Breast epithelium (tissue), 4 donors: ENCODE results near the gene RYR3. TPM values are rescaled to one million over a fixed set of nuclear protein-coding genes. Genes with fewer than 3 reads are reported as not detected.

ENCODE experiments used
- DNase-seq, 2 donors: peaks; one replicate each; pipeline ENCODE4 v3.0.0-alpha.2; 2019; ENCODE audit warnings: low spot score in 2 of 2
- H3K27ac ChIP-seq, 2 donors: fragments of 200-600 bp; sonication (generic) in 1 of 2; one replicate each; pipeline ENCODE4 v1.5.1; 2016 to 2019; ENCODE audit warnings: mild to moderate bottlenecking in 1 of 2
- H3K27me3 ChIP-seq, 2 donors: fragments of 200-600 bp; sonication (generic) in 1 of 2; one replicate each; pipeline versions ENCODE4 v1.5.1 to v1.6.0; 2017 to 2019; ENCODE audit warnings: control low read depth in 1 of 2, mild to moderate bottlenecking in 1 of 2
- H3K36me3 ChIP-seq: fragments of 200-600 bp; one replicate; pipeline ENCODE4 v1.5.1; 2019
- H3K4me1 ChIP-seq, 2 donors: fragments of 200-600 bp; sonication (generic); one replicate each; pipeline ENCODE4 v1.5.1; 2016 to 2019; ENCODE audit warnings: control low read depth in 1 of 2
- H3K4me3 ChIP-seq, 3 donors: fragments of 200-600 bp; sonication (generic); 1 replicate in 2 of 3; 2 replicates in 1 of 3; pipeline ENCODE4 v1.5.1; 2016 to 2019; ENCODE audit warnings: mild to moderate bottlenecking in 3 of 3, moderate library complexity in 2 of 3
- H3K9me3 ChIP-seq, 2 donors: fragments of 200-600 bp; sonication (generic) in 1 of 2; one replicate each; pipeline ENCODE4 v1.5.1; 2016 to 2019; ENCODE audit warnings: control low read depth in 1 of 2
- CTCF ChIP-seq, 3 donors: fragments of 450-650 bp; IDR thresholded peaks; one replicate each; pipeline ENCODE4 v1.5.1; 2016 to 2017; ENCODE audit warnings: antibody characterized with exemption in 3 of 3, mild to moderate bottlenecking in 3 of 3, moderate library complexity in 3 of 3
- POLR2A ChIP-seq: fragments of 450-650 bp; IDR thresholded peaks from one replicate; pipeline ENCODE4 v1.6.1; 2016; ENCODE audit warnings: antibody characterized with exemption, mild to moderate bottlenecking, moderate library complexity
- POLR2AphosphoS5 ChIP-seq, 3 donors: sonication (generic); formaldehyde crosslinking; IDR thresholded peaks; one replicate each; pipeline ENCODE4 v1.6.1; 2017; ENCODE audit warnings: antibody characterized with exemption in 3 of 3
- intact Hi-C: fragments of 100-400 bp; cut with DNase I; formaldehyde crosslinking; loops from one replicate; pipeline ENCODE4 v1.15.1; 2023; ENCODE audit warnings: low total_unique reads
- total RNA-seq, 3 donors: library from RNA; depleted of rRNA; stranded (reverse); fragments of >200 nt; gene quantifications; one replicate each; pipeline ENCODE4 v1.1.0, GENCODE V29; 2016

The RYR3 gene
- total RNA-seq, 3 donors from 2014 or later, result 1.8 to 4.2 (median 2.6) TPM

- H3K4me1 ChIP-seq, result no peaks in the 10 kb centered on the region
- H3K4me3 ChIP-seq, result no peak overlapping the region
- TF ChIP-seq POLR2AphosphoS5 (IDR thresholded peaks at IDR 0.05), result no peak
- TF ChIP-seq POLR2A, result no peak
- no peak for TF ChIP-seq CTCF (IDR thresholded peaks at IDR 0.05)
- H3K36me3 ChIP-seq, result no peaks in the 10 kb centered on the region
- intact Hi-C loops, result no loop called here
- H3K27ac ChIP-seq, result no peak overlapping the region
- H3K27me3 ChIP-seq, result no peaks in the 10 kb centered on the region
- H3K9me3 ChIP-seq, result no peaks in the 10 kb centered on the region
- DNase-seq, result no peak
Measured at GRCh38 chr15:33677238-33677830, 366.6 kb downstream of the RYR3 start.

- Histone ChIP-seq H3K27me3 (no peaks in the 10 kb centered on the region), H3K4me1 (no peaks in the 10 kb centered on the region), H3K27ac (no peak overlapping the region), H3K36me3 (no peaks in the 10 kb centered on the region), H3K9me3 (no peaks in the 10 kb centered on the region), H3K4me3 (no peak overlapping the region)
- intact Hi-C loops, result no loop called here
- TF ChIP-seq CTCF (IDR thresholded peaks at IDR 0.05) (no peak), POLR2AphosphoS5 (IDR thresholded peaks at IDR 0.05) (no peak), POLR2A (no peak)
- no peak for DNase-seq
Measured at GRCh38 chr15:33678176-33678575, 367.4 kb downstream of the RYR3 start.

DNA sequence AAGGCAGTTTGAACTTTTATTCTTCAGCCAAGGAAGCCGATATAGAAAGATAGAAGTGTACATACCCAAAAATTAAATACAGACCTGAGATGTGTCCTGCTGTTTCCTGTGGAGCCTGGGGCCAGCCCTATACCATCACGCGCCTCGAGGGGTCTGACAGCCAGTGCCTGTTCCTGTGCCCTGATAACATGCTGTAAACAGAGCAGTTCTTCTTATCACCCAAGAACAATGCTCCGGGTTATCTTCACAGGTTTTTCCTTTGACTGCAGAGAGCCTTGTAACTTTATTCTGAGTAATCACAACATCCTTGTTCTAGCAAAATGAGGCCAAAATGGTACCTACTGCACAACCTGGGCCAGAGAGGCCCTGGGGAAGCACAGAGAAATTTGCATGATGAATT, 367.8 kb downstream of the RYR3 start:
- H3K4me3 ChIP-seq, result no peak overlapping the region
- H3K27me3 ChIP-seq, result no peaks in the 10 kb centered on the region
- intact Hi-C loops, result no loop called here
- H3K4me1 ChIP-seq, result no peaks in the 10 kb centered on the region
- H3K36me3 ChIP-seq, result no peaks in the 10 kb centered on the region
- no peak for TF ChIP-seq POLR2AphosphoS5 (IDR thresholded peaks at IDR 0.05)
- no peak for TF ChIP-seq CTCF (IDR thresholded peaks at IDR 0.05)
- TF ChIP-seq POLR2A, result no peak
- no peaks in the 10 kb centered on the region for H3K9me3 ChIP-seq
- DNase-seq, result no peak
- H3K27ac ChIP-seq, result no peak overlapping the region

DNA sequence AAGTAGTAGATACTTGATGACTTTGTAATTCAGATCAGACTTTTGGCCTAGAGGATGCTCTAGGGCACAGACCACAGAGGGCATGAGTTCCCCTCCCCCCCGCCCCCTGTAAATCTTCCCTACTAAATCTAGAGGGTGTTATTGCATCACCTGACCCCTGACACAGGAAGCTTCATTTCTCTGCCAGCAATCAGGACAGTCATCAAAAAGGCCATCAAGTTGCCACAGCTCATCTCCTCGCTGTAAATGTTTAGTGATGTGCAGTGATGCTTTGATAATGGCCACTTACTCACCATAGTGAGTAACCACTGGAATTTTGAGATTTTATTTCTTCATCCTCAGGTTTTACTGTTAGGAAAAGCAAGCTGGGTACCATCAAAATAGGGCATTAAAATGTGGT, 368.3 kb downstream of the RYR3 start:
- no peak for DNase-seq
- intact Hi-C loops, result no loop called here

DNA sequence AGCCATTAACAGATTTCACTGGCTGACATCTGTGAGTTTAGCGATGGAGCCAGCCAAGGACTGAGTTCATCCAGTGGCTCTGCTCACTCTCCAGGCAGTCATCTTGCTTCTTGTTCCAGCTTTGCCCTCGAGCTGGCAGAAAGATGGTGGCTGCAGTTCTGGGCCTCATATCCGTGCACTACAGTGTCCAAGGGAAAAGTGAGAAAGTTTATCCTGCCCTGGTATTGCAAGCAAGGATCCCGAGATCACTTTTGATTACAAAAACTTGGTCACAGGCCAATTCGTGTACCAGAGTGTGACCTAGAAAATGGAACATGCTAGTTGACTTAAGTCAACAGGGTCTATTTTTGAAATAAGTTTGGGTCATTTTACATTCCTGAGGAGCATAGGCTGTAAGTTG, 369.6 kb downstream of the RYR3 start:
- H3K4me3 ChIP-seq, result no peak overlapping the region
- intact Hi-C loops, result no loop called here
- no peak for DNase-seq
- H3K4me1 ChIP-seq, result no peaks in the 10 kb centered on the region
- H3K9me3 ChIP-seq, result no peaks in the 10 kb centered on the region
- H3K27ac ChIP-seq, result no peak overlapping the region
- no peak for TF ChIP-seq POLR2A
- TF ChIP-seq CTCF (IDR thresholded peaks at IDR 0.05), result no peak
- TF ChIP-seq POLR2AphosphoS5 (IDR thresholded peaks at IDR 0.05), result no peak
- no peaks in the 10 kb centered on the region for H3K27me3 ChIP-seq
- no peaks in the 10 kb centered on the region for H3K36me3 ChIP-seq

More for the DNA sequence above, 368.3 kb downstream of the RYR3 start:
- no peaks in the 10 kb centered on the region for H3K9me3 ChIP-seq
- no peaks in the 10 kb centered on the region for H3K36me3 ChIP-seq
- H3K27me3 ChIP-seq, result no peaks in the 10 kb centered on the region
- TF ChIP-seq POLR2AphosphoS5 (IDR thresholded peaks at IDR 0.05), result no peak
- no peak for TF ChIP-seq POLR2A
- H3K27ac ChIP-seq, result no peak overlapping the region
- H3K4me1 ChIP-seq, result no peaks in the 10 kb centered on the region
- no peak overlapping the region for H3K4me3 ChIP-seq
